ENCODE results near the gene NCS1.

NCS1 gene

DNA sequence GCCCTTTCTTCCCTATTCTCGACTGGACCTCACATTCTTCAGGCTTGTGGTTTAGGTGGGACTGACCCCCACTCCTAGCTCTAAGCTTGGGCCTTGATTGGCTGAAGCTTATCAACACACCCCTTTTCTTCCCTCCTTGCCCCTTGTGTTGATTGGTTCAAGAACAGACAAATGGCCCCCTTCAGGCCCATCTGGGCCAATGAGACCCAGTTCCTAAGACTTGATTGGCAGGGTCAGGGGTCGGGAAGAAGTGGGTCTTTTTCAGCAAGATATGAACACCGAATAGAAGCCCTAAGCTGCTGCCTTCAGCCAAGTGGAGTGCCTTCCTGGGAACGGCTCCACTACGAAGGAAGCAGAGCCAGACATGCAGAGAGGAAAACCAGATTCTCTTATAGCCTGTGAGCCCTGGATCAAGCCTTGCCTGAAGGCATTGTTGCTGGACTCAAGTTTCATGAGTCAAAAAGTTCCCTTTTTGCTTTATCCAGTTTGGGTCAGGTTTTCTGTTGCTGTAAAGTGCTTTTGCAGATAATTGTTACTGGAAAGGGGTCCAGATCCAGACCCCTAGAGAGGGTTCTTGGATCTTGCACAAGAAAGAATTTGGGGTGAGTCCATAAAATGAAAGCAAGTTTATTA lies 22.4 kb upstream of the NCS1 start:
- CTCF ChIA-PET: interaction anchor here (1.0 to 1.2 kb wide), 3 partner anchors 11 to 95 kb away, joined by 3 to 4 read pairs (median 3); no protein-coding TSS in a partner anchor
- POLR2A ChIA-PET: no interaction called here
- H3K4me3 ChIP-seq (ENCODE audit: low read depth, low read length): no peak overlapping the region
- no peak for DNase-seq (ENCODE audit: low read depth, low spot score)
- TF ChIP-seq CTCF (IDR thresholded peaks at IDR 0.05; ENCODE audit: insufficient read depth, low read length, missing control alignments): no peak

GRCh38 chr9:130150779-130151382 lies 21.3 kb upstream of the NCS1 start:
- POLR2A ChIA-PET: no interaction called here
- TF ChIP-seq CTCF (IDR thresholded peaks at IDR 0.05; ENCODE audit: insufficient read depth, low read length, missing control alignments): no peak
- no peak overlapping the region for H3K4me3 ChIP-seq (ENCODE audit: low read depth, low read length)
- CTCF ChIA-PET: interaction anchor here (1.0 to 1.2 kb wide), 2 partner anchors 92 to 94 kb away, joined by 3 read pairs; no protein-coding TSS in a partner anchor
- DNase-seq (ENCODE audit: low read depth, low spot score): no peak

- ChIA-PET CTCF (interaction anchor here (0.8 kb wide), 1 partner anchor 46 kb away, joined by 3 read pairs; no protein-coding TSS in a partner anchor), POLR2A (no interaction called here)
- no peak for DNase-seq (ENCODE audit: low read depth, low spot score)
- no peak overlapping the region for H3K4me3 ChIP-seq (ENCODE audit: low read depth, low read length)
- TF ChIP-seq CTCF (IDR thresholded peaks at IDR 0.05; ENCODE audit: insufficient read depth, low read length, missing control alignments): no peak
These were observed 17.4 kb upstream of the NCS1 start for GRCh38 chr9:130154816-130155215.

GRCh38 chr9:130155647-130156046 lies 16.6 kb upstream of the NCS1 start:
- no peak for DNase-seq (ENCODE audit: low read depth, low spot score)
- TF ChIP-seq CTCF (IDR thresholded peaks at IDR 0.05; ENCODE audit: insufficient read depth, low read length, missing control alignments): no peak
- POLR2A ChIA-PET: no interaction called here
- CTCF ChIA-PET: interaction anchor here (0.8 kb wide), 1 partner anchor 45 kb away, joined by 3 read pairs; no protein-coding TSS in a partner anchor
- H3K4me3 ChIP-seq (ENCODE audit: low read depth, low read length): no peak overlapping the region

DNA sequence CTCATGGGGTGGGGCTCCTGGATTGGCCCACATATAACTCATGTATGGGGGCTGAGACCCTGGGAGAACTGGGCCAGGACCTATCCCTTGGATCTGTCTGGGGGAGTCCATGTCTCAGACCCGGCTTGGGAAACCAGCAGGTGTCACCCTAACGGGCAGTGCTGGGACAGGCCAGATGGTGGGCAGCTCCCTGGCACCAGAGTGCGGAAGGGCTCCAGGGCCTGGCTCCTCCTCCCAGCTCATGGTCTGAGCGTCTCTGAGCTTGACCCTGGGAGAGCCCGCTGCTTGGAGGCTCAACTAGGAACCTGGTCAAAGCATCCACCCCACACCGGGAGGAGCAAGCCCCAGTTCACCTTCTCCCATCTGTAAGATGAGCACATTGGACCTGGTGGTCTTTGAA lies 15.5 kb upstream of the NCS1 start:
- H3K4me3 ChIP-seq (ENCODE audit: low read depth, low read length): no peak overlapping the region
- peak; percentile 7 for TF ChIP-seq CTCF (IDR thresholded peaks at IDR 0.05; ENCODE audit: insufficient read depth, low read length, missing control alignments)
- POLR2A ChIA-PET: no interaction called here
- DNase-seq (ENCODE audit: low read depth, low spot score): no peak
- CTCF ChIA-PET: no interaction called here

DNA sequence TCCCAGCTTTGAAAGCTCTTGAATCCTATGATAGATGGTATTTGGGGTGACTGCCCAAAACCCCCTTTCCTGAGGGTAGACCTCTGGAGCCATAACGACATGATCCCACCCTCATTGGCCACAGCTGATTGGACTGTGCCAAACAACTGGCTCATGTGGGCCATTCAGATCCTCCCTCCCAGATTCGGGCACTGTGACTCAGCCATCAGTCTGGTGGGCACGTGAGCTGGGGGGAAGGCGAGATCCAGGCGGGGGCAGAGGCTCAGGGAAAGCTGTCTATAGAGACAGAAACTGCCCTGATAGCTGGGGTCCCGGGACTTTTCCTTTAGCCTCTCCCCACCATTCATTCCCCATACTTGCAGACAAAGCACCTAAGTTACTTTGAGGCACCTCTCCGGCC lies 15.1 kb upstream of the NCS1 start:
- ChIA-PET CTCF (no interaction called here), POLR2A (no interaction called here)
- no peak for DNase-seq (ENCODE audit: low read depth, low spot score)
- no peak overlapping the region for H3K4me3 ChIP-seq (ENCODE audit: low read depth, low read length)
- no peak for TF ChIP-seq CTCF (IDR thresholded peaks at IDR 0.05; ENCODE audit: insufficient read depth, low read length, missing control alignments)

Data from AG04449 (cell line).